HG03280 (cell line): ENCODE results near the gene ZNF366.
"Not testable (repeated sequence)": the region's sequence is repeated elsewhere in the genome, so short reads cannot be mapped to it uniquely, and the experiment has no call there.

ENCODE experiments used
- ATAC-seq: cut with Tn5 transposase; IDR thresholded peaks from one replicate; pipeline ENCODE4 v1.9.1; 2021; ENCODE audit warnings: mild to moderate bottlenecking, moderate library complexity; ENCODE audit not compliant: unreplicated experiment

ZNF366 gene

GRCh38 chr5:72408603-72409002 is 98.6 kb downstream of the ZNF366 start:
- no peak for ATAC-seq

DNA sequence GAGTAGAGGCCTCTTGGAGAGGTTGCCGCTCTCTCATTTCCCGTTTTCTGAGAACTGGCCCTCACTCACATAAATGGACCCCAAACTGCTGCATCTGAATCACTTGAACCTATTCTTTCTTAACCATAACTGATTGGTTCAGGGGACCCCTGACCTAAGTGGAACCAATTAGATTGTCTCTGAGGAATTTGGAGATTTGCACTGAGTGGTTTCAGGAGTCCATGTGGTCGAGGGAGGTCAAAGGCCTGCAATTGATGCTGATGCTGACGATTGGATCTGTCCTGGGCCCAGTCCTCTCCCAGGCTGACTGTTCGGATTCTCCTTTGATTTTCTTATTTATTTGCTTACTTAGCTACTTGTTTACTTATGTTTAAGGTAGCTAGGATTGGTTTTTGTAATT is 99.1 kb downstream of the ZNF366 start:
- ATAC-seq, result no peak

- ATAC-seq, result no peak
Measured at GRCh38 chr5:72407541-72407940, 99.7 kb downstream of the ZNF366 start.

DNA sequence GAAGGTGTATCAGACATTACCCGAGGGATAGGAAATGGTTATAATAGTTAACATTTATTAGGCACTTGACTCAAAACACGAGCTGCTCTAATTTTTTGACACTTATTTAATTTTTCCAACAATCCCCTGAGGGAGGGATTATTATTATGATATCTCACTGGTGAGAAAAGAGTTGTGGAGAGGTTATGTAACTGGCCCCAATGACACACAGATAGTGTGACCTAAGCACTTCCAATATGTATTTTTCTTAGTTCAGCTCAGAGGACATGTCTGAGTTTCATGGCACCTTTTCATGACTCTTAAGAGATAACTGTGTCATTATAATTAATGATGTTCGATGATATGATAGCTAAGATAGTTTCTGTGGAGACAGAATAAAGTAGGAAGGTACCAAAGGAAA is 100.1 kb downstream of the ZNF366 start:
- ATAC-seq, result no peak

- ATAC-seq, result not testable (repeated sequence)
Measured at GRCh38 chr5:72404771-72405170, 102.4 kb downstream of the ZNF366 start.

DNA sequence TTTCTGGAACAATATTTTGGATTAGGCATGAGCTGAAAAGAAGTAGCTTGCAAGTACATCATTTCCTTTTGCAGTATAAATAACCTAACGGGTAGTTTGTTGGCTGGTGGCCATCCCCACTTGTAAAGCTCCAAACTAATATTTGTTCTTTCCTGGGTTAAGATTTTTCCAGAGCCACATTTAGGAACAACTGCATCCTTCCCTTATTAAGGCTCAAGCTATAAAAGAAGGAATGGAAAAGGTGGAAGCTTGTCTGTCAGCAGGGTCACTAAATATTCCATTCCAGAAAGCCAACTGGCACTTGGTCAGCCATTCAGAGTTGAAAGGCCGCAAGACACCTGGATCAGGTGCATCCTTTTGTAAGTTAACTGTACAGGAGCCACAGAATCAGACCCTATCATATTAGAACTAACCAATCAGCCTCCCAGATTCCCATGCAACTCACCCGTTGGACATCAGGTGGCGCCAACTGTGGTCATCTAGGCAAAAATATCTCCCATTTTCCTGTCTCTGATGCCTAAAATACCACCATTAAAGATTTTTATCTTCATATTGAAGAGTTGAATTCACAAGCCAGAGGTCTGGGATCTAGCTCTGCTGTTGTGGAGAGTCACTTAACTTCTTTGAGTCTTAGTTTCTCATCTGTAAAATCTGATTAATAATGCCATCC is 104.1 kb downstream of the ZNF366 start:
- ATAC-seq, result no peak

- no peak for ATAC-seq
Measured at GRCh38 chr5:72402381-72402890, 104.8 kb downstream of the ZNF366 start.

GRCh38 chr5:72400950-72401349 is 106.3 kb downstream of the ZNF366 start:
- ATAC-seq, result no peak

GRCh38 chr5:72397836-72398235 is 109.4 kb downstream of the ZNF366 start:
- no peak for ATAC-seq

GRCh38 chr5:72394688-72395087 is 112.5 kb downstream of the ZNF366 start:
- peak; percentile 57 for ATAC-seq

- ATAC-seq, result no peak
Measured at GRCh38 chr5:72393052-72393451, 114.2 kb downstream of the ZNF366 start.
